SU-DHL-6 (cell line): ENCODE results near the gene GUK1.

Experiments used
- H2AFZ ChIP-seq: fragments of 200-600 bp; sonication (generic); 2 replicates; pipeline ENCODE4 v1.6.1; 2014; ENCODE audit warnings: low read depth, mild to moderate bottlenecking, moderate library complexity, mixed read lengths, antibody characterized with exemption, low read length; ENCODE audit not compliant: severe bottlenecking
- H3F3A ChIP-seq: fragments of 200-600 bp; shearing (Covaris generic); 2 replicates; pipeline ENCODE4 v1.6.0; 2016; ENCODE audit warnings: antibody characterized with exemption, mild to moderate bottlenecking; ENCODE audit not compliant: insufficient read depth
- H3K27ac ChIP-seq: fragments of 200-600 bp; sonication (generic); 2 replicates; pipeline ENCODE4 v1.5.1; 2016; ENCODE audit warnings: low read depth, mild to moderate bottlenecking, low read length, moderate library complexity, mixed read lengths
- H3K27me3 ChIP-seq: fragments of 200-600 bp; sonication (generic), shearing (Covaris generic); 2 replicates; pipeline ENCODE4 v1.6.0; 2014; ENCODE audit warnings: mild to moderate bottlenecking, low read length
- H3K36me3 ChIP-seq: fragments of 200-600 bp; sonication (generic); 2 replicates; pipeline ENCODE4 v1.6.1; 2014; ENCODE audit warnings: mild to moderate bottlenecking, low read length, mixed read lengths
- H3K4me2 ChIP-seq: fragments of 300-600, 200-600 bp; shearing (Covaris generic), sonication (generic); 2 replicates; pipeline ENCODE4 v1.6.0; 2014; ENCODE audit warnings: low read length, low read depth, mild to moderate bottlenecking; ENCODE audit not compliant: poor library complexity, severe bottlenecking
- H3K4me3 ChIP-seq: fragments of 200-600 bp; sonication (generic); 2 replicates; pipeline ENCODE4 v1.5.1; 2014; ENCODE audit warnings: antibody characterized with exemption, low read length, mild to moderate bottlenecking, mixed read lengths; ENCODE audit not compliant: insufficient read depth, poor library complexity, severe bottlenecking
- H3K79me2 ChIP-seq: fragments of 200-600 bp; sonication (generic); 2 replicates; pipeline ENCODE4 v1.6.1; 2014; ENCODE audit warnings: mild to moderate bottlenecking, low read length, moderate library complexity; ENCODE audit not compliant: insufficient read depth
- H3K9ac ChIP-seq: fragments of 200-600 bp; sonication (generic); 2 replicates; pipeline ENCODE4 v1.7.0; 2014; ENCODE audit warnings: mild to moderate bottlenecking, low read length
- H3K9me2 ChIP-seq: fragments of 200-600 bp; sonication (generic); replicated peaks from 2 replicates; pipeline ENCODE4 v1.6.1; 2014; ENCODE audit warnings: low read length; ENCODE audit not compliant: insufficient read depth
- H3K9me3 ChIP-seq: fragments of 200-600 bp; sonication (generic); 2 replicates; pipeline ENCODE4 v1.6.1; 2014; ENCODE audit warnings: low read length, mixed read lengths; ENCODE audit not compliant: insufficient read depth
- H4K20me1 ChIP-seq: fragments of 200-600 bp; sonication (generic); 2 replicates; pipeline ENCODE4 v1.6.1; 2014; ENCODE audit warnings: low read depth, mild to moderate bottlenecking, antibody characterized with exemption, low read length, moderate library complexity, mixed read lengths
- CTCF ChIP-seq: fragments of 200-600 bp; sonication (generic); IDR thresholded peaks from one replicate; pipeline ENCODE4 v1.5.1; 2017; ENCODE audit warnings: antibody characterized with exemption, mild to moderate bottlenecking, low read length, moderate library complexity; ENCODE audit not compliant: insufficient read depth, poor library complexity, severe bottlenecking
- EZH2phosphoT487 ChIP-seq: fragments of 200-600 bp; sonication (generic), shearing (Covaris generic); conservative IDR thresholded peaks from 2 replicates; pipeline ENCODE4 v1.6.1; 2018; ENCODE audit warnings: mild to moderate bottlenecking, antibody characterized with exemption, low read length, moderate library complexity, mixed read lengths

GUK1 gene

GRCh38 chr1:228175316-228176023 is 35.4 kb downstream of the GUK1 start:
- Histone ChIP-seq H3K9me3 (no peaks in the 10 kb centered on the region), H3K79me2 (no peaks in the 10 kb centered on the region), H2AFZ (no peak overlapping the region), H3K4me3 (no peak overlapping the region), H3K9me2 (no peaks in the 10 kb centered on the region), H4K20me1 (no peaks in the 10 kb centered on the region), H3K36me3 (no peaks in the 10 kb centered on the region), H3K9ac (no peak overlapping the region), H3K4me2 (no peak overlapping the region), H3K27me3 (no peaks in the 10 kb centered on the region), H3F3A (no peaks in the 10 kb centered on the region), H3K27ac (no peak overlapping the region)
- no peak for TF ChIP-seq EZH2phosphoT487
- no peak for TF ChIP-seq CTCF

- no peak overlapping the region for H3K4me2 ChIP-seq
- no peaks in the 10 kb centered on the region for H3K27me3 ChIP-seq
- H3K27ac ChIP-seq = no peak overlapping the region
Observed at GRCh38 chr1:228176024-228176395, 35.9 kb downstream of the GUK1 start.

GRCh38 chr1:228176461-228177182 is 36.5 kb downstream of the GUK1 start:
- Histone ChIP-seq H3K27me3 (no peaks in the 10 kb centered on the region), H3K27ac (no peak overlapping the region), H3K9me3 (no peaks in the 10 kb centered on the region), H3K9me2 (no peaks in the 10 kb centered on the region), H3K79me2 (no peaks in the 10 kb centered on the region), H3K4me2 (no peak overlapping the region), H3K4me3 (no peak overlapping the region), H4K20me1 (no peaks in the 10 kb centered on the region), H3K9ac (no peak overlapping the region), H2AFZ (no peak overlapping the region), H3F3A (no peaks in the 10 kb centered on the region), H3K36me3 (no peaks in the 10 kb centered on the region)
- no peak for TF ChIP-seq EZH2phosphoT487
- no peak for TF ChIP-seq CTCF

More at GRCh38 chr1:228176024-228176395, 35.9 kb downstream of the GUK1 start:
- H3F3A ChIP-seq = no peaks in the 10 kb centered on the region
- TF ChIP-seq CTCF (no peak), EZH2phosphoT487 (no peak)
- H3K36me3 ChIP-seq = no peaks in the 10 kb centered on the region
- no peaks in the 10 kb centered on the region for H3K9me2 ChIP-seq
- no peaks in the 10 kb centered on the region for H3K79me2 ChIP-seq
- no peaks in the 10 kb centered on the region for H4K20me1 ChIP-seq
- H3K9ac ChIP-seq = no peak overlapping the region
- H2AFZ ChIP-seq = no peak overlapping the region
- no peak overlapping the region for H3K4me3 ChIP-seq
- H3K9me3 ChIP-seq = no peaks in the 10 kb centered on the region
